NCI-H460 (cell line): ENCODE data around the gene KIF13A. TPM values are rescaled to one million over a fixed set of nuclear protein-coding genes. Genes with fewer than 3 reads are reported as not detected.
"Not testable (repeated sequence)": the region's sequence is repeated elsewhere in the genome, so short reads cannot be mapped to it uniquely, and the experiment has no call there.

Experiments
- DNase-seq: peaks from one replicate; pipeline ENCODE4 v3.0.0-alpha.2; 2016; ENCODE audit warnings: low read depth; ENCODE audit errors: extremely low read depth
- total RNA-seq: library from RNA; depleted of rRNA; stranded (reverse); fragments of >200 nt; shearing (Covaris generic); gene quantifications from 2 replicates; pipeline ENCODE4 v1.2.3, GENCODE V29; 2014

The KIF13A gene
- total RNA-seq, 1 experiment from 2014 or later: 16.9 TPM

GRCh38 chr6:17740559-17741220 is 246.7 kb downstream of the KIF13A start:
- DNase-seq: no peak

DNA sequence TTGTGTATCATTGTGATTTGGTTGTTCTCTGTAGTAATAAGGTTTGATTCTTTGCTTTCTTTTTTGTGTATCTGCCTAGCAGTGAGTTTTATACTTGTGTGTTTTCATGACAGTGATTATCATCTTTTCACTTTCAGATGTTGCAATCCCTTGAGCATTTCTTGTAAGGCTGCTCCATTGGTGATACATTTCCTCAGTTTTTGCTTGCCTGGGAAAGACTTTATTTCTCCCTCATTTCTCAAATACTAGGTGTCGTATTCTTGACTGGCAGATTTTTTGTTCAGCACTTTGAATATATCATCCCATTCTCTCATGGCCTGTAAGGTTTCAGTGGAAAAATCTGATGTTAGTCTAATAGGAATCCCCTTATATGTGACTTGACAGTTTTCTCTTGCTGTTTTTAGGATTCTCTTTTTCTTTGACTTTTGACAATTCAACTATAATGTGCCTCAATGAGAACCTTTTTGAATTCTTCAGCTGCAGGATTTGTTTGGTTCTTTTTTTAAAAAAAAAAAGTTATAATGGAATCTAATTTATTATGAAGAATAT is 249.7 kb downstream of the KIF13A start:
- DNase-seq: no peak

- not testable (repeated sequence) for DNase-seq
Measured at GRCh38 chr6:17735311-17735710, 252.1 kb downstream of the KIF13A start.

GRCh38 chr6:17730078-17730704 is 257.2 kb downstream of the KIF13A start:
- no peak for DNase-seq

DNA sequence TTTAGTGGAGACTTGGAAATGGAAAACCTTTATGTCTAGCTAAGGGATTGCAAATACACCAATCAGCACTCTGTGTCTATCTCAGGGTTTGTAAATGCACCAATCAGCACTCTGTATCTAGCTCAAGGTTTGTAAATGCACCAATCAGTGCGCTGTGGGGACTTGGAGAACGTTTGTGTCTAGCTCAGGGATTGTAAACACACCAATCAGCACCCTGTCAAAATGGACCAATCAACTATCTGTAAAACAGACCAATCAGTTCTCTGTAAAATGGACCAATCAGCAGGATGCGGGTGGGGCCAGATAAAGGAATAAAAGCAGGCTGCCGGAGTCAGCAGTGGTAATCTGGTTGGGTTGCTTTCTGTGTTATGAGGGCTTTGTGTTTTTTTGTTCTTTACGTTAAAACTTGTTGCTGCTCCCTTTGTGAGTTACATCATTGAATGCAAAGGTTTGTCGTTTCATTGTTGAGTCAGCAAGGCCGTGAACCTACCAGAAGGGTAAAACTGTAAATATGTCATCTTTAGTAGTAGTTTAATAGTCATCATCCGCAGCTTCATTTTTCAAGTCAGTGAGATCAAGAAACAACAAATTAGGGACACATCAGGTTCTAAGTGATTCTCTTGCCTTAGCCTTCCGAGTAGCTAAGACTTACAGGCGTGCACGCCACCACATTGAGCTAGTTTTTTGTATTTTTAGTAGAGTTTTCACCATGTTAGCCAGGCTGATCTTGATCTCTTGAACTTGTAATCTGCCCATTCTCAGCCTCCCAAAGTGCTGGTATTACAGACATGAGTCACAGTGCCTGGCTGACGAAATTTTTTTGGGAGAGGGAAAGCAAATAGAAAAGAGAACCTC is 258.0 kb downstream of the KIF13A start:
- DNase-seq: no peak

GRCh38 chr6:17728551-17729222 is 258.7 kb downstream of the KIF13A start:
- no peak for DNase-seq

- no peak for DNase-seq
Measured at GRCh38 chr6:17725083-17725482, 262.4 kb downstream of the KIF13A start.

DNA sequence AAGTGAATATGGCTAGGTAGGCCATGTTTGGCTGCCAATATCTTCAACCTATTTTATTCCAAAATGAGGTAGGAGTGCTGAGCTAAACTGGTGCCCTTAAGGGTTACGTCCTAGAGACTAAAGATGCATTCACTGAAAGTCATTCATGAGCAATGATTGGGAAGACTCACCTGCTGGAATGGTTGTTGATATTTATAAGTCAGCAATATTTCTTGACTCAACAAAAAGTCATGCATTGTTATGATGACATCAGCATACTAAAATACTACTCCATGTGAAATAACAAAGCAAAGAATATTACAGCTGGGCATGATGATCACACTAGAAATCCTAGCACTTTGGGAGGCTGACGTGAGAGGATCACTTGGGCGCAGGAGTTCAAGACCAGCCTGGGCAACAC is 263.1 kb downstream of the KIF13A start:
- DNase-seq: no peak

GRCh38 chr6:17721671-17722070 is 265.8 kb downstream of the KIF13A start:
- DNase-seq: no peak

DNA sequence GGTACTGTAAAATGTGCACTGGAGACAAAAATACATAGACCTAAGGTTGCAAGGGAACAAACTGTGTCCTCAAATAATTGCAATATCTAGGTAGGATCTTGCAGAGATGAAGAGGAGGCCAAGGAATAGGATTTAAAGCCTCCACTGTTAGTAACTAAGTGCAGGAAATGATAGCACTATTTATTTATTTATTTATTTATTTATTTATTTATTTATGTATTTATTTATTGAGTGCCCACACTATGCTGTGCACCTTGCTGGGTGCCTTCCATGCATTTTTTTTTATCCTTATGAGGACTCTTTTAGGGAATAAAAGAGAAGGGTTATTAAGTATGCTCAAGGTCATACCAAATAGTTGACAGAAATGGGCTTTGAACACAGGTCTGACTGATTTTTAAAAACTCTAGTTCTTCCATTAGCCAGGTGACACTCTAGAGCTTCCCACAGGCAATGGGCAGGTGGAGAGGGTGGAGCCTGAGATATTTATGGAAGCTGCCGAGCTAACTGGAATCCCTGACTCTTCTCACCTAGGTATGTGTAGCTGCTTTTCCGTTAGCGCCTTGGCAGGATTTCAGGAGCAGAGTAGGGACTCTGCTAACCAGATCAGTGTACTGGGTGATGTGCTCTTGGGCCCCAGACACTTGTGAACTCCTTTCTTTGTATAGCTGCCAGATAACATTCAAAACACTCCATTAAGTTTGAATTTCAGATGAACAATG is 268.0 kb downstream of the KIF13A start:
- no peak for DNase-seq

GRCh38 chr6:17716221-17716620 is 271.2 kb downstream of the KIF13A start:
- no peak for DNase-seq

- DNase-seq: peak; percentile 26
Measured at GRCh38 chr6:17714879-17715851, 272.3 kb downstream of the KIF13A start.

- no peak for DNase-seq
Measured at GRCh38 chr6:17714177-17714576, 273.3 kb downstream of the KIF13A start.

- no peak for DNase-seq
Measured at GRCh38 chr6:17712576-17712975, 274.9 kb downstream of the KIF13A start.

- no peak for DNase-seq
Measured at GRCh38 chr6:17710331-17710730, 277.1 kb downstream of the KIF13A start.

- no peak for DNase-seq
Measured at GRCh38 chr6:17709476-17709875, 278.0 kb downstream of the KIF13A start.
